ENCODE measurements around the gene MAP3K12. TPM values are rescaled to one million over a fixed set of nuclear protein-coding genes. Genes with fewer than 3 reads are reported as not detected.

MAP3K12 gene
- total and polyA plus RNA-seq, 2 of the 4 experiments (the other 2 are of a cell fraction): 29.0 to 52.5 TPM

- Histone ChIP-seq H2BK20ac (ENCODE audit: low read depth, low read length) (peak overlapping the region; percentile 82; the same call in 1 of the 2 replicates), H3K9me1 (ENCODE audit: insufficient read depth, low read length) (peaks cover 4% of the 10 kb centered on the region), H4K5ac (ENCODE audit: low read depth, low read length) (no peak overlapping the region), H3K18ac (ENCODE audit: low read depth, low read length) (no peak overlapping the region), H2BK5ac (ENCODE audit: low read depth, low read length, poor library complexity, severe bottlenecking) (no peak overlapping the region), H3K4ac (ENCODE audit: low read depth, low read length) (no peak overlapping the region), H3K4me3 (ENCODE audit: insufficient read depth, low read depth, low read length) (no peak overlapping the region), H3K23ac (ENCODE audit: low read depth, low read length) (no peak overlapping the region), H2AFZ (replicated peaks; ENCODE audit: low read length, poor library complexity) (no peak overlapping the region), H4K8ac (ENCODE audit: low read depth in 2 of 2, low read length in 2 of 2) (no peak overlapping the region), H3K79me1 (ENCODE audit: low read depth in 1 of 2, low read length in 2 of 2) (peaks cover 0 to 4% of the 10 kb centered on the region in 2 experiments; a peak in 1 of 4 replicates), H3K14ac (replicated peaks; ENCODE audit: low read depth, low read length) (no peak overlapping the region; the same call in 1 of the 2 replicates), H3K36me3 (ENCODE audit: control insufficient read depth, insufficient read depth, low read length) (peaks cover 39% of the 10 kb centered on the region), H2BK15ac (ENCODE audit: low read depth, low read length) (no peak overlapping the region), H3K27me3 (ENCODE audit: control insufficient read depth, insufficient read depth, low read length) (no peaks in the 10 kb centered on the region), H3K56ac (ENCODE audit: extremely low read depth, insufficient read depth, low read length) (no peak overlapping the region), H2AK9ac (replicated peaks; ENCODE audit: low read depth, low read length, poor library complexity) (no peak overlapping the region), H3K4me1 (ENCODE audit: control insufficient read depth, insufficient read depth, low read length) (peaks cover 1% of the 10 kb centered on the region; the same call in 1 of the 2 replicates), H4K91ac (ENCODE audit: insufficient read depth, low read depth, low read length) (no peak overlapping the region; the same call in 1 of the 2 replicates), H3K9ac (ENCODE audit: low read depth, low read length) (no peak overlapping the region), H3K27ac (ENCODE audit: insufficient read depth, low read length) (no peak overlapping the region), H3K4me2 (ENCODE audit: low read depth, low read length) (no peak overlapping the region), H3K9me3 (ENCODE audit: control insufficient read depth, insufficient read depth, low read length) (no peaks in the 10 kb centered on the region), H4K20me1 (ENCODE audit: insufficient read depth, low read length) (no peaks in the 10 kb centered on the region), H2BK120ac (ENCODE audit: low read depth, low read length) (no peak overlapping the region), H2AK5ac (ENCODE audit: low read depth, low read length) (peak overlapping the region; percentile 85; the same call in 1 of the 2 replicates)
- dilution Hi-C loops (cut with HindIII; ENCODE audit: low sequenced_read_pairs, unreplicated experiment): no loop called here
- no TSS peak for BruUV-seq (replicated peaks)
- DNase-seq (no peak), ATAC-seq (ENCODE audit: low read depth) (no peak)
- ChIA-PET POLR2A (ENCODE audit: unreplicated experiment) (no interaction called here), CTCF (interaction anchor here (0.8 kb wide), 1 partner anchor 13 kb away, joined by 3 read pairs; no protein-coding TSS in a partner anchor)
- WGBS, 2 experiments (ENCODE audit: extremely low coverage in 2 of 2, insufficient read length in 1 of 2): 100% methylated on average over 1 of the region's 2 CpGs; no CpG with 5 or more reads in 1 of the 2 experiments
- in situ Hi-C loops (cut with MboI; ENCODE audit: low sequenced_read_pairs): no loop called here
- TF ChIP-seq, protein P1, sequence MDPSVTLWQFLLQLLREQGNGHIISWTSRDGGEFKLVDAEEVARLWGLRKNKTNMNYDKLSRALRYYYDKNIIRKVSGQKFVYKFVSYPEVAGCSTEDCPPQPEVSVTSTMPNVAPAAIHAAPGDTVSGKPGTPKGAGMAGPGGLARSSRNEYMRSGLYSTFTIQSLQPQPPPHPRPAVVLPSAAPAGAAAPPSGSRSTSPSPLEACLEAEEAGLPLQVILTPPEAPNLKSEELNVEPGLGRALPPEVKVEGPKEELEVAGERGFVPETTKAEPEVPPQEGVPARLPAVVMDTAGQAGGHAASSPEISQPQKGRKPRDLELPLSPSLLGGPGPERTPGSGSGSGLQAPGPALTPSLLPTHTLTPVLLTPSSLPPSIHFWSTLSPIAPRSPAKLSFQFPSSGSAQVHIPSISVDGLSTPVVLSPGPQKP (IDR thresholded peaks at IDR 0.05; ENCODE audit: borderline replicate concordance, low read depth, low read length): no peak
- TF ChIP-seq SMC3 (IDR thresholded peaks at IDR 0.05; ENCODE audit: low read depth, low read length) (no peak), MAZ (IDR thresholded peaks at IDR 0.05; ENCODE audit: borderline replicate concordance, low read depth, low read length) (no peak), RAD21 (IDR thresholded peaks at IDR 0.05; ENCODE audit: low read length) (no peak), RFX5 (IDR thresholded peaks at IDR 0.05; ENCODE audit: low read depth, low read length) (no peak), NFE2L2 (IDR thresholded peaks at IDR 0.05; ENCODE audit: low read depth, low read length) (no peak), MXI1 (IDR thresholded peaks at IDR 0.05; ENCODE audit: borderline replicate concordance, low read depth, low read length) (no peak), CHD1 (IDR thresholded peaks at IDR 0.05; ENCODE audit: low read depth, low read length) (no peak)
- intact Hi-C loops (cut with micrococcal nuclease): no loop called here
Measured at GRCh38 chr12:53530061-53530460, 30.8 kb upstream of the MAP3K12 start.

Measured in IMR-90 (cell line).